Measurements from ENCODE around the gene CD7.

GRCh38 chr17:82297280-82297713 is 20.1 kb downstream of the CD7 start:
- TF ChIP-seq TAF1 (IDR thresholded peaks at IDR 0.05; ENCODE audit: low read depth) (no peak), TCF12 (IDR thresholded peaks at IDR 0.05; ENCODE audit: low read depth) (no peak), NFIC (IDR thresholded peaks at IDR 0.05) (no peak)

Measured in Ishikawa (cell line).